T-helper 2 cell (primary cell): ENCODE measurements around the gene CD81.
"Not testable (repeated sequence)": the region's sequence is repeated elsewhere in the genome, so short reads cannot be mapped to it uniquely, and the experiment has no call there.

Experiments used
- DNase-seq, 5 experiments: peaks; one replicate each; pipeline versions ENCODE4 v3.0.0 to v3.0.0-alpha.2; 2012 to 2022

Gene CD81

DNA sequence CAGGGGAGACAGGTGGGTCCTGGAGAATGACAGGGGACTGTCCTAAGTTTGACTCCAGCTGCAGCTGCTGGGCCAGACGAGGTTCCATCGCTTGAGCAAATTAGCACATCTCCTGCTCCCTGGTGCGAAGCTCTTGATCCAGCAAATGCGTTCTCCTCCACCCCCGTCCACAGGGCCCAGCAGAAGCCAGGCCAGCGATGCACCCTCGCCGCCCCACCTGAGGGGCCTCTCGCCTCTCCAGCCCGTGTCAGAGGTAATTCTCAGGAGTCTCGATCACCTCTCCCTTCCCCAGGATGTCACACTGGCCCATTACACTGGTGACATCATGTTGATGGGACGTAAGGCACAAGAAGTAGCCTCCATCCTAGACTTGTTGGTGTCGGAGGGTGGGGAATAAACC is 19.5 kb upstream of the CD81 start:
- DNase-seq, result not testable (repeated sequence)

DNA sequence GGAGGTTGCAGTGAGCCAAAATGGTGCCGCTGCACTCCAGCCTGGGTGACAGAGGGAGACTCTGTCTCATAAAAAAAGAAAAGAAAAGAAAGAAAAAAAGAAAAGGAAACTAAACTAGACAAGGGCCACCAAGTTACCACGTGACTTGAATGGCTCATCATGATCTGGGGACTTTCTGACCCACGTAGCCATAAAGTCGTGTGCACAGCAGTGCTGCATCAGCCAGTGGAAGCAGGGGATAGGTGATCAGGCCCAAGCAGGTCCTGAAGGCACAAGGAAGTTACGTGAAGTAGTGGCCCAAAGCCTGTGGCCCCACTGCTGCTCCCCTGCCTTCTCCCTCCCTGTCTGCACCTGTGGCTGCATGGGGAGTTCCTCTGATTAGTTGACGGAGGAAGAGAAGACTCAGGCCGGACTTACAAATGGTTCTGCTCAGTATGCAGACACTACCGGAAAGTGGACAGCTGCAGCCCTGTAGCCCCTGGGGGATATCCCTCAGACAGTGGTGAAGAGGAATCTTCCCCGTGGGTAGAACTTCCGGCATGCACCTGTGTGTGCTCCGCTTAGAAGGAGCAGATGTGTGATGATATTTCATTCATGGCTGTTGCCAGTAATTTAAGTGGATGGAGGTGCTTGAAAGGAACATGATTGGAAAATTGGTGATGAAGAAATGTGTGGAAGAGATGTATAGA is 18.2 kb upstream of the CD81 start:
- DNase-seq, result no peak

DNA sequence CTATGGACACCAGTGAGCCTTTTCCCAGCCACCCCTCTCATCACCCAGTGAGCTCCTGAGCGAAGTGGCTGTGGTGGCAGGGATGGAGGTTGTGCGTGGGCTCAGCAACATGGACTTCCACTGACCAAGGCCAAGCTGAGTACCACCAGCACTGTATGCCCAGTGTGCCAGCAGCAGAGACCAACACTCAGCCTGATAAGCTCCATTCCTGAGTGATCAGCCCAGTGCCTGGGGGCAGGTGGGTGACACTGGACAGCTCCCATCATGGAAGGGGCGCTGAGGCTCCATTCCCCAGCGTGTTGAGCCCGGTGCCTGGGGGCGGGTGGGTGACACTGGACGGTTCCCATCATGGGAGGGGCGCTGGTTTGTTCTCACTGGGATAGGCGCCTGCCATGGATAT is 17.6 kb upstream of the CD81 start:
- no peak for DNase-seq

DNA sequence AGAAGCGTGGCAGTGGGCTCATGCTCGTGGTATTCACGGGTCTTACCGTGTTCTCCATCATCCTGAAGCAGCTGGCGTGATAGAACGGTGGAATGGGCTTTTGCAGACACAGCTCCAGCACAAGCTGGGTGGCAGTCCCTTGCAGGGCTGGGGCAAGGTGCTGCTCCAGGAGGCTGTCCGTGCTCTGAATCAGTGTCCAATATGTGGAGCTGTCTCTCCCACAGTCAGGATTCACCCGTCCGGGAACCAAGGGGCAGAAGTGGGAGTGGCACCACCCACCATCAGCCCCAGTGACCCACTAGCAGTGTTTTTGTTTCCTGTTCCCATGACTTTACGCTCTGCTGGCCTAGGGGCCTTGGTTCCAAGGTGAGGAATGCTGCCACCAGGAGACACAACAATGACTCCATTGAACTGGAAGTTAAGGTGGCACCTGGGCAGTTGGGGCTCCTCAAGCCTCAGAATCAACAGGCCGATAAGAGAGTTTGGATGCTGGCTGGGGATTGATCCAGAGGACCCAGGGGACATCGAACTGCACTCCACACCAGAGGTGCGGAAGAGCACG is 16.9 kb upstream of the CD81 start:
- no peak for DNase-seq

DNA sequence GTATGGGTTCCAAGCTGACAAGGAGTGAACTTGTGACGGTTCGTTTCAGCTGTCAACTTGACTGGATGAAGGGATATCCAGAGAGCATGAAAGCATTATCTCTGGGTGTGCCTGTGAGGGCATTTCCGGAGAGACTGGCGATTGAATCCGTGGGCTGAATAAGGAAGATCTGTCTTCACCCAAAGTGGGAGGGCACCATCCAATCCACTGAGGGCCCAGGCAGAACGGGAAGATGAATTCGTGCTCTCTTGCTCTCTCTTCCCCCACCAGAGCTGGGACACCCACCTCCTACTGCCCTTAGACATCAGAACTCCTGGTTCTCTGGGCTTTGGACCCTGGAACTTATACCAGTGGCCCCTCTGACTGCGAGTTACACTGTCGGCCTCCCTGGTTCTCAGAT is 15.5 kb upstream of the CD81 start:
- no peak for DNase-seq

DNA sequence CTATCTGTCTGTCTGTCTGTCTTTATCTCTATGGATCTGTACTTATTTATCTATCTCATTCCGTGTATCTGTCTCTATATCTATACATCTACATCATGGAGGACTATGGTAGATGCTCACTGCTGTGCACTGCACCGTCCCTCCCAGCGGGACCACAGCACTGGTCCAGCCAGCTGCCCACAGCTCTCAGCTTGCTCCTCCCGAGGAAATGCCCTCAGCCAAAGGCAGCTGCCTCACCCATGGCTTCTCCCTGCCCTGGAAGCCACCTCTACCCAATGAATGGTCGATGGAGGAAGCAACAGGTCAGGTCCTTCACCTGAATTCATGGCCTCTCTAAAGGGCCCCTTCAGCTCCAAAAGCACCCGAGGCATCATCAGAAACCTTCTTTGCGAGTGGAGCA is 14.7 kb upstream of the CD81 start:
- no peak for DNase-seq

DNA sequence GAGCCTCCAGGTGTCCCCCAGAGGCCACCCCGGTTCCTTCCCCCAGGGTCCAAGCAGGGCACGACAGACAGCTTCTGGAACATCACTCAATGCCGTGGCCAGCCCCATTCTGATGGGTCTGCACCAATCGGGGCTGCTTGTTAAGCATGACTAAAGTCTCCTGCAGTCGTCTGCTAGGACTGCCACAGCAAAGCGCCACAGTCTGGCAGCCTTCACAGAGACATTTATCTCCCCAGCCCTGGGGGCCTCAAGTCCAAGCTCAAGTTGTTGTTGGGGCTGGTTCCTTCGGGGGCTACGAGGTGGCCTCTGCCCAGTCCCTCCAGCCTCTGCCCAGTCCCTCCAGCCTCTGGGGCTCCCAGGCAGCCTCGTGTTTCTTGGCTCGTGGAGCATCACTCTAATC is 14.0 kb upstream of the CD81 start:
- DNase-seq, result no peak

DNA sequence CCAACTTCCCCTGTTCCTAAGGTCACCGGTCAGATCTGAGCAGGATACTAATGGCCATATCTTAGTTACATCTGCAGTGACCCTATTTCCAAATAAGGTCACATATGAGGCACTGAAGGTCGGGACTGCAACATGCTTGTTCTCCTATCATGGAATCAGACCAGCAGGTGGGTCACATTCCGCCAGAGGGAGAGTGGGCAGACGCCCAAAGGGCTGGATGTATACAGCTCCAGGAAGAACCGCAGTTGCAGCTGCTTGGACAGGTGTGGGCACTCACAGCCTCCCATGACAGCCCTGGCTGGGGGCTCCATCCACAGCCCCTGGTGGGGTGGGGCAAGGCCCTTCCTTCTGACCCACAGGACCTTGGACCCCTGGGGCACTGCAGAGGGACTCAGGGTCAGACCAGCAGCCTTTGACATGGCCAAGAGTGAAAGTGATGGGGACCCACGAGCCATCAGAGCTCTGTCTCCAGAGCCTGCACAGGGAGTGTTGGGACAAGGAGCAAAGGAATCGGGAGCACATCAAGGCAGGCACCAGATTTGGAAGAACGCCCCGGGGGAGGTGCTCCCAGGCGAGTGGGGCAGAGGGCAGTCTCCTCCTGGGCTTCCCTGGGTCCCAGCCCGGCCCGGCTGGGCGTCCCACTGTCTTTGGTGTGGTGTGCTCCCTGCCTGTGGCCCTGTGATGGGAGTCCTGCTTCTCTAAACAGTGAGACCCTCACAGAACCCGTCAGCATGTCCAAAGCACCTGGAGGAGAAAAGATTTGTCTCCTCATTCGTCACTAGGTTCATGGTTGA is 13.3 kb upstream of the CD81 start:
- no peak for DNase-seq

DNA sequence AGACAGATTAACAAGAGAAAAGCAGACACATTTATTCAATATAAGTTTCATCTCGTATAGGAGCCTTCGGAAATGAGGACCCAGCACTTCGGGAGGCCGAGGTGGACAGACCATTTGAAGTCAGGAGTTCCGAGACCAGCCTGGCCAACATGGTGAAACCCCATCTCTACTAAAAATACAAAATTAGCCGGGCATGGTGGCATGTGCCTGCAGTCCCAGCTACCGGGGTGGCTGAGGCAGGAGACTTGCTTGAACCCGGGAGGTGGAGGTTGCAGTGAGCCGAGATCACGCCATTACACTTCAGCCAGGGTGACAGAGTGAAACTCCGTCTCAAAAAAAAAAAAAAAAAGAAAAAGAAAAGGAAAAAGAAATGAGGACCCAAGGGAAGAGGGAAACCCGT is 12.7 kb upstream of the CD81 start:
- DNase-seq, result not testable (repeated sequence)

DNA sequence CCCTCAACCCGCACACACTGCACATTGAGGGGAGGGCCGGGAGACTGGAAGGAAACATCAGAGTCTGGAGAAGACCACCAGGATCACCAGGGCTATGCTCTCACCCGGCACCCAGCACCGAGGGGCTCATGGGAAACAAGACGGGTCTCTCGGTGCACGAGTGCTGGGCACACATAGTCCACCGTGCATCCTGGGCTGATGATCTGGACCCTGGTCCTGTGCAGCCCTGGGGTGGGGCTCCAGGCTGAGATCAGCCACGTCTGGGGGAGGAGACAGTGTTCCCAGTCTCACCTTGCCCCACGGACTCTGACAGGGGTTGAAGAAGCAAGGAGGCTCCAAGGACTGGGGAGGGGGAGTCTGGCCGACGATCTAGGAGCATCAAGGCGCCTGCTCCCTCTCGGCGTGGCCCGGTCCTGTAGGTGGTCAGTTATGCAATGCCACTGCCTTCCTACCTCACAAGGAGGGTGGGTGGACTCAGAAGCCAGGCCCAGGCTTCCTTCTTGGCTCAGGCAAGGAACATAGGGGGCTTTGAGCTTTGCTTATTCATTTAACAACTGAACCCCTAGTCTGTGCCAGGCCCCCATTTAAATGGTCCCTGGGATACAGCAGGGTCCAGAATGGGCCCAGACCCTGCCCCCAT is 11.4 kb upstream of the CD81 start:
- no peak for DNase-seq

DNA sequence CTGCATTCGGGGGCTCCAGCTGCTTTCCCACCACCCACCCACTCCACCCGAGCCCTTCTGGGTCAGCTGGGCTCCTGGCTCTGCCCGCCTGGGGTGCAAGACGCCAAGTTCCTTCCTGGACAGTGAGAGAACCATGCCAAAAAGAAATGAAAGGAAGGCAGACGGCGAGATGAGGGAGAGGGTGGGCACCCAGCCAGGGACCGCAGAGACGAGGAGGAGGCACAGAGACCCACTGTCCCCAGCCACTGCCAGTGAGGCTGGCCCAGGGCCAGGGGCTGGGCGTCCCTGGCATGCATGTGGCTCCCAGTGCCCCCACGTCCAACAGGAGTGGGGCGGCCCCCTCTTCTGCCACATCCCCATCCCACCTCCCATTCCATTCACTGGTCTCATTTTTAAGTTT is 10.8 kb upstream of the CD81 start:
- no peak for DNase-seq

DNA sequence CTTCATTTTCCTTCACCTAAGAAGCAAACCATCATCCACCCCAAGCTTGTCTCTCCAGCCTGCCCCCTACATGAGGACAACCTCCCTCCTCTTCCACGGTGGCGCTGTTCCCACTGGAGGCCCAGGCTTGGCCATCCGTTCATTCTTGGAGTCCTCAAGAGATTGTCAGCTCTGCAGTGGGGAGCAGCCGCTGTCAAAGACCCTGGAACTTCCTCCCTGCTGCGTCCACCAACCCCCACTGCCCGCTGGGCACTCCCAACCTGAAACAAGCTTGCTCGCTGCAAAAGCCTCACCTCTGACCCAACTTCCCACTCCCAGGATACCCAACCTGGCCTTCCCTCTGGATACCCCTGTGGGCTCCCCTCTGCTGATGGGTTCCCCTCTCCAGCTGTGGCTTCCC is 10.4 kb upstream of the CD81 start:
- no peak for DNase-seq

DNA sequence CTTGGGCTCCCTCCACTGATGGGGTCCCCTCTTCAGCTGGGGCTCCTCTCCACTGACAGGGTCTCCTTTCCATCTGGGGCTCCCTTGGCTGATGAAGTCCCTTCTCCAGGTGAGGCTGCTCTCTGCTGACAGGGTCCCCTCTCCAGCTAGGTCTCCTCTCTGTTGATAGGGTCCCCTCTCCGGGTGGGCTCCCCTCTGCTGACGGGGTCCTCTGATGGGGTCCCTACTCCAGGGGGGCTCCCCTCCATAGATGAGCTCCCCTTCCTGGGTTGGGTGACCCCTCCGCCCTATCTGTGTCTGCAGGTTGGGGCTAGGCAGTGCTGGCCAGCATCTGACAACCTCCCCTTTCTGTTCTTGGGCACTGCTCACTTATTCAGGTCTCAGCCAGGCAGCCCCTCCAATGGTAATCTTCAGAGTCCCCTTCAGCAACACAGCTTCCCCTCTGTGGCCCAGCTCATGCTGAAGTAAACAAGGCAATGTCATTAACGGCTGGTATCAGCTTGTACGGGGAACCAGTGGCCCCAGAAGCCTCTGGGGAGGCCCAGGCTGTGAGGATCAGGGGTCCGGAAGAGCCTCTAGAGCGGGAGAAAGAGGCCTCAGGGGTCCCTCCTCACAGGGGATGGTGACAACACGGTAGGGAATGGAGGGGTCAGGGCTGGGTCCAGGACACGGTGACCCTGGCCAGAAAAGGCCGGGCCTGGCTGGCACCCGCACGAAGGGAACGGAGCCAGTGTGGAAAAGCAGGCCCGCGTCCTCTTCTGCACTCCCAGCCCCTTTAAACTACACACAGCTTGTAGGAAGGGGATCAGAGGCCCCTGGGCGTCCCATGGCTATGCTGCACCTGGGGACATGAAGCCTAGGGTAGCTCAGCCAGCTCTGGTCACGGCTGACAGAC is 9.6 kb upstream of the CD81 start:
- DNase-seq, result no peak

DNA sequence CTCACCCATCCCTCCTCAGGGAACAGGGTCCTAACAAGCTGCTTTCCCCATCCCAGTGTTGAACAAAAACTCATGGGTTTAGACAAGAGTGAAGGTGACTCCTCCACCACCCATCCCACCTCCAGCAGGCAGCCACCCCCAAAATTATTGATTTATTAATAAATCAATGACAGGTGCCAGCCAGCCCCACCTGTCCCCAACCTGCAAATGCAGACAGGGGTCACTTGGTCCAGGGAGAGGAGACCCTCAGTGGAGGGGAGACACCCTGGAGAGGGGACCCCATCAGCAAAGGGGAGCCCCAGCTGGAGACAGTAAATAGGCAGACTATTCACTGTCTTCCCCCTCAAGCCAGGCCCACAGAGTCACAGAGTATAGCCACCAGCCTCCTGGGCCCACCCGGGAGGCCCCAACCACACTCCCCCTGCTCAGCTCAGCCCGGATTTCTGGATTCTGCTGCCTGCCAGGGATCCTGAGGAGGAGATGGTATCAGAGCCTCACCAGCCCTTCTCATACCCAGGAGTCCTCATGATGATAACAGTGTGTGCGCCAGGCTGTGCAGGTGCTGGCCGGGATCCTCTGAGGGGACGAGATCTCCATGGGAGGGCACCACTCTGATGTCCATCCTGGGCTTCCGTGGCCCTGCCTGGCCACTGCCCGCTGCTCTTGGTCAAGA is 8.8 kb upstream of the CD81 start:
- DNase-seq, result no peak

DNA sequence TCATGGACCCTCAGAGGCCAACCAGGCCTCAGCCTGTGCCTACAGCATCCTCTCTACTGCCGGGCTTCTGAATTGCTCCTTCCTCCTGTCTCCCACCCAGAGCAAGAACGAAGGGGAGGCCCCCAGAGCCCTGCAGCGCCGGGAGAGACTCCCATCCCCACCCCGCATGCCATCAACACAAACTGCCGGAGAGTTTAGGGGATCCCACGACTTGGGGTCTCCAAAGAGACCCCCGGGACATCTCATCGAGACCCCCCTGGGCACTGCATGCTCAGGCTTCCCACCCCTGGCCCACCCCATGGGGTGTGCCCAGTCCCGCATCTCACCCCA is 8.3 kb upstream of the CD81 start:
- no peak for DNase-seq

DNA sequence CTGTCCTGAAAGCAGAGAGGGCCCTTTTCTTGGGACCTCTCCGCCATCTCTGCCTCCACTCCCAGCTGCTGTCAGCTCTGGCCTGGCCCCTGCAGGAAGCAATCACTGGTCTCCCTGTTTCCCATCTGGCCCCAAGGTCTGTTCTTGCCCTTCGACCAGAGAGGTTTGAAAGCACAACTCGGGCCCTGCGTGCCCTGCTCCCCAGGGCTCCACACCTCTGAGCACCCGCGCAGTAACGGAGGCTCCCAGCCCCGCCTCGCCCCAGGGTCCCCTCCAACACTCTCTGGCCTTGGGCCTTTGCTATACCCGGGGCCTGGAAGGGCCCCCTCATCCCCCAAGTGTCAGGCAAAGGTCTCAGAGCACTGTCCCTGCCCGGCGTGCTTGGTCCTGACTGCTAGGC is 7.8 kb upstream of the CD81 start:
- no peak for DNase-seq

DNA sequence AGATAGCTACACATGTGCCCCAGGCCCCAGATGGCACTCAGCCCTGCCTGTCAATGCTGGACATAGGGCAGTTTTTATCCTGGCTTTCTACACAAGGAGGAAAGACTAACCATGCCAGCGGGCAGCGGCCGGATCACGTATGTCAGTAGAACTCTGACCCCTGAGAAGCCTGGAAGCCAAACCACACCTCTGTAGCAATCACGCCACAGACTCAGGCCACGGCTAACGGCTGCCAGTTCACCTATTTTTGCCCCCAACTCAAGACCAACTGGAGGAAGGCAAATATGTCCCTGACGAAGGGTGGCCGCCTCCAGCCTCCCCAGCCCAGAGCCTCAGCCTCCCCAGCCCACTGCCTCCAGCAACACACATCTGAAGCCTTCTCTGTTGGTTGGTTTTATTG is 7.2 kb upstream of the CD81 start:
- DNase-seq, result no peak

DNA sequence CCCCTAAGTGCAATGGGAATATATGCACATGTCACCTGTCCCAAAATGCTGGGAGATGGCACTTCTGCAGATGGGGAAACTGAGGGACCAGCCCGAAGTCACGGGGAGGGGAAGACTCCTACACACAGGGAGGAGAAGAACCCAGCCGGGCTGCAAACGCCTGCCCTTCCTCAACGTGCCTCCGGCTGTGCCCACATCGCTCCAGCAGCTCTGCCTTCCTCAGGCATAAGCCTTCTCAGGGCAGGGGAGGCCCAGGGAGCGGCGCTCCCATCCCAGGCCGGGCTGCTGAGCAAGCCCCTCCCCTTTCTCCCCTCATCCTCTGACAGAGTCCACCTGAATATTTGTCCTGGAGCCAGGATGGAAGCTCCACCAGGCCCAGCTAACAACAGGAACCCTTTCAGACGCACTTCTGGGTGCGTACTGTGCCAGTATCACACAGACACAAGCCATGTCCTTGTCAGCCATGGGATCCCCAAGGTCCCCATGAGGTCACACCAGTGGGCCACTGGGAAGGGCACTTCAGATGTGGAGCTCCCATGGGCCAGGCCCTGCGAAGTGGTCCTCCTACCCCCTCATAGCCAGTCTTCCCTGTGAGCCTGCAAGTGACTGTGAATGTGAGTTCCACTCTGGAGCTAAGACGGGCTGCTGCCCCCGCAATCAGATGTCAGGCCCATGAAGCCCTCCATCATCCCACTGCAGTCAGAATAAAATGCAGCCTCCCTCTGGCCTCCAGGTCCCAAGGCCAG is 2.5 kb upstream of the CD81 start:
- DNase-seq, result no peak

DNA sequence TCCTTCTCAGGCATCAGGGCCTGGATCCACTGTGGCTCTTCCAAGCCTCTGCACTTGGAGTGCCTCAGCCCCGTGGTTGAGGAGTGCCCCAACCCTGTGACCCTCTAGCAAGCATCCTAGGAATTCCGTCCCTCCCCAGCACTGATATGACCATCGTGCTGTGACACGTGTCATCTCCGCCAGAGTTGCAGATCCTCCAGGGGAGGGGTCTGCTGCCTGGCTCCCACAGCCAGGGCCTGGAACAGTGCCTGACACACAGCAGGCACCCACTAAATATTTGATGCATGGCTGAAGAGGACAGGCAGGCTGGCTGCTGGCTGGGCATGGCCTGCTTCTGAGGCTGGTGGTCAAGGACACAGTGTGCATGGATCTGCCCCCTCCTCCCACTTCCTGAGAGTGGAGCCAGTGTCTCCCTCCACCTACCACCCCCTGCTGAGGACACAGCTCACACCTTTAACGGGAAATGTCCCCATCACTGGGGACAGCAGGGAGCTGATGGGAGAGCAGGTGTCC is 1.7 kb upstream of the CD81 start:
- no peak for DNase-seq

DNA sequence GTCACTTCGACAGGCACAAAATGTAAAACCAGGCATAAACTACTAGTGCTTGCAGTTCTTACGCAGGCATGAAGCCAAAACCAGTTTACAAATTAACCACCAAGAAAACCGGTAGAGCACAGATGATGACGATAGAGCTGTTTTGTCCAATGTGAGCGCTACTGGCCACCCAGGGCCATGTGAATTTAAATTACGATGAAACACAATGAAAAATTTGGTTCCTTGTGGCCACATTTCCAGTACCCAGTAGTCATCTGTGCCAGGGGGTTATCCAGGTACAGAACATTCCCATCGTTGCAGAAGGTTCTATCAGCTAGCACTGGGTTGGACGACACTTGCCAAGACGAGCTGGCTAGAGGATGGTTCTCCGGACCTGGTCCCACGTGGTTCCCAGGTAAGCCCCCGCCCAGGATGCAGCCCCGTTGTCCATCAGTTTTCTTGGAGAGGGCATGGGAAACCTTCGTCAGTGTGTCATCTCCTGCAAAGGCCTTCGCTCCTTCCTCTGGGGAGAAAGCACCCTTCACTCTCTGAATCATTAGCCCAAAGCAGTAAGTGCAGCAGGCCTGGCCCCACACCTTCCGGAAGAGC is 1.1 kb upstream of the CD81 start:
- no peak for DNase-seq
